ENCODE data around the gene TAF1D.

GRCh38 chr11:93766504-93766903 is 25.2 kb upstream of the TAF1D start:
- TF ChIP-seq CTCF (IDR thresholded peaks at IDR 0.05; ENCODE audit: insufficient read depth, low read depth, low read length) (no peak), EZH2 (IDR thresholded peaks at IDR 0.05; ENCODE audit: insufficient read depth, low read length) (no peak)
